Sigmoid colon (tissue), 7 donors: ENCODE results near the gene CTNNA2. TPM values are rescaled to one million over a fixed set of nuclear protein-coding genes. Genes with fewer than 3 reads are reported as not detected.
"Not testable (repeated sequence)": the region's sequence is repeated elsewhere in the genome, so short reads cannot be mapped to it uniquely, and the experiment has no call there.

ENCODE experiments used
- DNase-seq: peaks from one replicate; pipeline ENCODE4 v3.0.0-alpha.2; 2019
- H3K27ac ChIP-seq, 4 donors: fragments of 200-600 bp; sonication (generic); one replicate each; pipeline ENCODE4 v1.5.1; 2016 to 2019; ENCODE audit warnings: mild to moderate bottlenecking in 1 of 4
- H3K27me3 ChIP-seq, 3 donors: fragments of 200-600 bp; sonication (generic); one replicate each; pipeline ENCODE4 v1.5.1; 2019; ENCODE audit warnings: mild to moderate bottlenecking in 1 of 3
- H3K36me3 ChIP-seq, 4 donors: fragments of 200-600 bp; sonication (generic); one replicate each; pipeline ENCODE4 v1.5.1; 2016 to 2019
- H3K4me1 ChIP-seq, 4 donors: fragments of 200-600 bp; sonication (generic); one replicate each; pipeline ENCODE4 v1.5.1; 2017 to 2019
- H3K4me3 ChIP-seq, 4 donors: fragments of 200-600 bp; sonication (generic); one replicate each; pipeline ENCODE4 v1.5.1; 2017 to 2019; ENCODE audit warnings: mild to moderate bottlenecking in 2 of 4, moderate library complexity in 1 of 4
- H3K9me3 ChIP-seq, 4 donors: fragments of 200-600 bp in 3 of 4; sonication (generic) in 3 of 4; one replicate each; pipeline versions ENCODE4 v1.5.1 to v1.6.1; 2013 to 2019
- EP300 ChIP-seq, 4 donors: sonication (generic); formaldehyde crosslinking; IDR thresholded peaks; one replicate each; pipeline ENCODE4 v1.6.1; 2017; ENCODE audit warnings: antibody characterized with exemption in 4 of 4
- POLR2A ChIP-seq, 2 donors: fragments of 450-650 bp; IDR thresholded peaks; one replicate each; pipeline ENCODE4 v1.6.1; 2016; ENCODE audit warnings: antibody characterized with exemption in 2 of 2, mild to moderate bottlenecking in 2 of 2, moderate library complexity in 2 of 2
- POLR2AphosphoS5 ChIP-seq, 4 donors: sonication (generic); formaldehyde crosslinking; IDR thresholded peaks; one replicate each; pipeline ENCODE4 v1.6.1; 2017; ENCODE audit warnings: antibody characterized with exemption in 4 of 4
- WGBS, 2 donors: extraction: QIAGEN DNeasy Blood & Tissue Kit; methylation state at CpG; one replicate each; pipeline ENCODE4 v1.1.7; 2013; 5-methylcytosine and 5-hydroxymethylcytosine counted together
- intact Hi-C: fragments of 100-400 bp; cut with DNase I; formaldehyde crosslinking; loops from one replicate; pipeline ENCODE4 v1.15.1; 2023
- polyA plus RNA-seq, 3 donors: library from polyadenylated mRNA; stranded (reverse); fragments of 200-250 nt; gene quantifications; one replicate each; pipeline ENCODE4 v1.2.3, GENCODE V29; 2013
- total RNA-seq, 4 donors: library from RNA; depleted of rRNA; stranded (reverse); fragments of >200 nt; gene quantifications; one replicate each; pipeline ENCODE4 v1.1.0, GENCODE V29; 2016
- TF ChIP-seq, protein P1 (sequence below), 4 experiments: fragments of 450-650 bp in 3 of 4; fragments of 200-600 bp in 1 of 4; IDR thresholded peaks; one replicate each; pipeline ENCODE4 v1.5.1; 2016 to 2019; ENCODE audit warnings: antibody characterized with exemption in 4 of 4, mild to moderate bottlenecking in 3 of 4, moderate library complexity in 2 of 4
- donor health status: healthy with polysubstance abuse.
- donor health status: Bipolar disorder and iron deficiency.
- donor health status: healthy.

Gene CTNNA2
- total and polyA plus RNA-seq, 7 donors = 1.4 to 8.6 (median 3.8) TPM; not detected in 2

DNA sequence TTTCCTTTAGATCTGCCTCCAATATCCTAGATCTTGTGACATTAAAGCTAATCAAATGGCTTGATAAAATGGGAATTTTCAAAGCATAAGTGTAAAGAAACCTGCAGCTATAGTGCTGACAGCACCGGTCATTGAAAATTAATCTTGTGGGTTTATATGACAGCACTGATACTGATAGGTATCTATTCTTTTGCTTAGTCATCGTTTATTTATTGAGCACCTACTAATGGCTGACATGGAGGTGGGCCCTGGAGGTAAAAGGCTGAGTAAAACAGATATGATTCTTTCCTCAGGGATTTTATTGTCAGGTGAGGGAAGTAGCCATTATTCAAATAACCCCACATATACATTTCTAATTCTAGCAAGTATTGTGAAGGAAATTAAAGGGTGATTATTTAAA is 509.2 kb downstream of the CTNNA2 start:
- WGBS, 2 donors = 91 to 92% methylated on average over 2 of the region's 2 CpGs

GRCh38 chr2:80026040-80026729 is 513.3 kb downstream of the CTNNA2 start:
- Histone ChIP-seq H3K36me3 (no peaks in the 10 kb centered on the region), H3K27me3 (no peaks in the 10 kb centered on the region), H3K4me3 (no peak overlapping the region), H3K9me3 (no peaks in the 10 kb centered on the region), H3K27ac (no peak overlapping the region), H3K4me1 (no peaks in the 10 kb centered on the region)
- no peak for TF ChIP-seq POLR2AphosphoS5 (IDR thresholded peaks at IDR 0.05)
- TF ChIP-seq EP300 (IDR thresholded peaks at IDR 0.05) = no peak
- TF ChIP-seq POLR2A (IDR thresholded peaks at IDR 0.05) = no peak
- 89 to 90% methylated on average over 5 of the region's 5 CpGs for WGBS, 2 donors
- intact Hi-C loops = no loop called here
- DNase-seq = no peak

More for the DNA sequence above, 509.2 kb downstream of the CTNNA2 start:
- Histone ChIP-seq H3K27ac (no peak overlapping the region), H3K27me3 (no peaks in the 10 kb centered on the region), H3K36me3 (no peaks in the 10 kb centered on the region), H3K4me3 (no peak overlapping the region), H3K9me3 (no peaks in the 10 kb centered on the region), H3K4me1 (no peaks in the 10 kb centered on the region)
- no peak for TF ChIP-seq EP300 (IDR thresholded peaks at IDR 0.05)
- TF ChIP-seq, protein P1, sequence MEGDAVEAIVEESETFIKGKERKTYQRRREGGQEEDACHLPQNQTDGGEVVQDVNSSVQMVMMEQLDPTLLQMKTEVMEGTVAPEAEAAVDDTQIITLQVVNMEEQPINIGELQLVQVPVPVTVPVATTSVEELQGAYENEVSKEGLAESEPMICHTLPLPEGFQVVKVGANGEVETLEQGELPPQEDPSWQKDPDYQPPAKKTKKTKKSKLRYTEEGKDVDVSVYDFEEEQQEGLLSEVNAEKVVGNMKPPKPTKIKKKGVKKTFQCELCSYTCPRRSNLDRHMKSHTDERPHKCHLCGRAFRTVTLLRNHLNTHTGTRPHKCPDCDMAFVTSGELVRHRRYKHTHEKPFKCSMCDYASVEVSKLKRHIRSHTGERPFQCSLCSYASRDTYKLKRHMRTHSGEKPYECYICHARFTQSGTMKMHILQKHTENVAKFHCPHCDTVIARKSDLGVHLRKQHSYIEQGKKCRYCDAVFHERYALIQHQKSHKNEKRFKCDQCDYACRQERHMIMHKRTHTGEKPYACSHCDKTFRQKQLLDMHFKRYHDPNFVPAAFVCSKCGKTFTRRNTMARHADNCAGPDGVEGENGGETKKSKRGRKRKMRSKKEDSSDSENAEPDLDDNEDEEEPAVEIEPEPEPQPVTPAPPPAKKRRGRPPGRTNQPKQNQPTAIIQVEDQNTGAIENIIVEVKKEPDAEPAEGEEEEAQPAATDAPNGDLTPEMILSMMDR (IDR thresholded peaks at IDR 0.05) = no peak
- TF ChIP-seq POLR2A (IDR thresholded peaks at IDR 0.05) = no peak
- TF ChIP-seq POLR2AphosphoS5 (IDR thresholded peaks at IDR 0.05) = no peak
- DNase-seq = no peak
- intact Hi-C loops = no loop called here

DNA sequence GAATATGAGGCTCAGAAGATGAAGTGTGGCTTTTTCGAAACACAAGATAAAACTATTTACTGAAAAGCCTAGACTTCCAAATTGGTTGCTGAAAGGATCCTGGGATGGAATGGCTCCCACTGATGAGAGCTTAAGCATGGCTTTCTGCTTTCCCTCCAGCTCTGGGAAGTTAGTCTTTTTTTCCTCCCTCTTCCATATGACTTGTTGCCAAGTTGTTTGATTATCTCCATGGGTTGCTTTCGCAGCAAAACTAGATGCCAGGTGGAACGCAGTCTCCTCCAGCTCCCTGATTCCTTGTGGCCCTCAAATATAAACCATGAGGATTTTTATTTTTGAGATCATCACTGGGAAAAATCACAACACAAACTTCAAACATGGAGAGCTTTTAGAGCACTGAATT is 515.2 kb downstream of the CTNNA2 start:
- H3K9me3 ChIP-seq = no peaks in the 10 kb centered on the region
- no peak for DNase-seq
- no peak overlapping the region for H3K4me3 ChIP-seq
- 94 to 97% methylated on average over 3 of the region's 3 CpGs for WGBS, 2 donors
- no peaks in the 10 kb centered on the region for H3K36me3 ChIP-seq
- no peak overlapping the region for H3K27ac ChIP-seq
- H3K4me1 ChIP-seq = no peaks in the 10 kb centered on the region
- no peak for TF ChIP-seq EP300 (IDR thresholded peaks at IDR 0.05)
- intact Hi-C loops = no loop called here
- no peaks in the 10 kb centered on the region for H3K27me3 ChIP-seq

DNA sequence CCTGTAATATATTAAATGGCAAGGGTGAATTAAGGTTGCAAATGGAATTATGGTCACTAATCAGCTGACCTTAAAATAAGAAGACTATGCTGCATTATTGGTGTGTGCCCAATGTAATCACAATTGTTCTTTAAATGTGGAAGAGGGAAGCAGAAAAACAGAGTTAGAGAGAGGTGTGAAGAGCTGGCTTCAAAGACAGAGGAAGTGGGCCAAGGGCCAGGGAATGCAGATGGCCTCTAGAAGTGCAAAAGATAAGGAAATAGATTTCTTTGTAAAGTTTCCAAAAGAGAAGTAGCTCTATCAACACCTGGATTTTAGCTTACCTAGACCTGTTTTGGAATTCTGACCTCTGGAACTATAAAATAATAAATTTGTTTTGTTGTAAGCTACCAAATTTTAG is 515.7 kb downstream of the CTNNA2 start:
- no peaks in the 10 kb centered on the region for H3K27me3 ChIP-seq
- intact Hi-C loops = no loop called here
- TF ChIP-seq, protein P1 (IDR thresholded peaks at IDR 0.05) = no peak
- TF ChIP-seq POLR2A (IDR thresholded peaks at IDR 0.05) (no peak), EP300 (IDR thresholded peaks at IDR 0.05) (no peak), POLR2AphosphoS5 (IDR thresholded peaks at IDR 0.05) (no peak)
- H3K36me3 ChIP-seq = no peaks in the 10 kb centered on the region
- DNase-seq = no peak
- H3K4me1 ChIP-seq = no peaks in the 10 kb centered on the region
- H3K27ac ChIP-seq = no peak overlapping the region
- no peaks in the 10 kb centered on the region for H3K9me3 ChIP-seq
- H3K4me3 ChIP-seq = no peak overlapping the region

DNA sequence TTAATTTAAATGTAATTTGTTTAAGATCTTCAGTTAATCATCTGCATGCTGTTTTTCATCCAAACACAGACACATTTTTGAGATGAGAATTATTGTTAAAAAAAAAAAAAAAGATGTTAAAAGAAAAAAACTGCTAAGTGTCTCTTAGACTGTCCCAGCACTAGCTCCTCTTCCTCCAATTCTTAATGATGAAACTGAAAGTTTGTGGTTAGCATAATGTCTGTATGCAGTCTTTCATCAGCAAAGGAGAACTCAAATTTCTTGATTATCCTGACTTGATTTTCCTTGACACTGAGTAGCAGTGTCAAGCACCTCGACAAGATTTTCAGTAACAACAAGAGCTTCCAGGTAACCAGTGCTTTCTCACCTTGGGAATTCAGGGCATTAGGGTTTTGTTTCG is 517.3 kb downstream of the CTNNA2 start:
- intact Hi-C loops = no loop called here

GRCh38 chr2:80032684-80033083 is 519.8 kb downstream of the CTNNA2 start:
- H3K27ac ChIP-seq, H3K27me3 ChIP-seq, intact Hi-C loops, H3K36me3 ChIP-seq, H3K9me3 ChIP-seq, DNase-seq, H3K4me3 ChIP-seq, H3K4me1 ChIP-seq: not testable (repeated sequence)
- whole genome bisulfite sequencing, 2 donors = 91 to 96% methylated on average over 7 of the region's 7 CpGs

More for the DNA sequence above, 517.3 kb downstream of the CTNNA2 start:
- no peaks in the 10 kb centered on the region for H3K4me1 ChIP-seq
- no peak overlapping the region for H3K27ac ChIP-seq
- WGBS, 2 donors = 82 to 83% methylated on average over 2 of the region's 2 CpGs
- no peak overlapping the region for H3K4me3 ChIP-seq
- H3K27me3 ChIP-seq = no peaks in the 10 kb centered on the region
- DNase-seq = no peak
- TF ChIP-seq POLR2A (IDR thresholded peaks at IDR 0.05) (no peak), EP300 (IDR thresholded peaks at IDR 0.05) (no peak), POLR2AphosphoS5 (IDR thresholded peaks at IDR 0.05) (no peak)
- TF ChIP-seq, protein P1 (IDR thresholded peaks at IDR 0.05) = no peak
- no peaks in the 10 kb centered on the region for H3K9me3 ChIP-seq
- H3K36me3 ChIP-seq = no peaks in the 10 kb centered on the region
